MM.1S (cell line): Measurements from ENCODE around the gene TRPT1.

Source experiments
- DNase-seq: peaks from one replicate; pipeline ENCODE4 v3.0.0-alpha.2; 2015
- H2AFZ ChIP-seq: fragments of 300-600 bp; sonication (generic); 2 replicates; pipeline ENCODE4 v1.6.0; 2016; ENCODE audit warnings: antibody characterized with exemption, low read length
- H3F3A ChIP-seq: fragments of 300-600 bp; sonication (generic); 2 replicates; pipeline ENCODE4 v1.6.1; 2016; ENCODE audit warnings: mild to moderate bottlenecking, antibody characterized with exemption, low read length, moderate library complexity, mixed read lengths; ENCODE audit not compliant: insufficient read depth
- H3K27ac ChIP-seq: fragments of 300-600 bp; sonication (generic); 2 replicates; pipeline ENCODE4 v1.5.1; 2016; ENCODE audit warnings: mild to moderate bottlenecking, low read length
- H3K27me3 ChIP-seq: fragments of 300-600 bp; sonication (generic); replicated peaks from 2 replicates; pipeline ENCODE4 v1.6.0; 2016; ENCODE audit warnings: low read length; ENCODE audit not compliant: insufficient read depth
- H3K36me3 ChIP-seq: fragments of 300-600 bp; sonication (generic); replicated peaks from 2 replicates; pipeline ENCODE4 v1.6.1; 2016; ENCODE audit warnings: mild to moderate bottlenecking, low read length, mixed read lengths; ENCODE audit not compliant: insufficient read depth
- H3K4me1 ChIP-seq: fragments of 300-600 bp; sonication (generic); 2 replicates; pipeline ENCODE4 v1.6.1; 2016; ENCODE audit warnings: low read length, mixed read lengths
- H3K4me2 ChIP-seq: fragments of 300-600 bp; sonication (generic); 2 replicates; pipeline ENCODE4 v1.6.0; 2016; ENCODE audit warnings: low read depth, low read length
- H3K4me3 ChIP-seq: fragments of 300-600 bp; sonication (generic); 2 replicates; pipeline ENCODE4 v1.5.1; 2016; ENCODE audit warnings: low read length, mixed read lengths
- H3K79me2 ChIP-seq: fragments of 300-600 bp; sonication (generic); 2 replicates; pipeline ENCODE4 v1.6.1; 2016; ENCODE audit warnings: mixed run types, low read length, mixed read lengths
- H3K9ac ChIP-seq: fragments of 300-600 bp; sonication (generic); 2 replicates; pipeline ENCODE4 v1.6.1; 2016; ENCODE audit warnings: low read length, mixed read lengths
- H3K9me2 ChIP-seq: fragments of 300-600 bp; sonication (generic); replicated peaks from 2 replicates; pipeline ENCODE4 v1.6.1; 2016; ENCODE audit warnings: mild to moderate bottlenecking, low read length, mixed read lengths; ENCODE audit not compliant: insufficient read depth
- H3K9me3 ChIP-seq: fragments of 300-600 bp; sonication (generic); replicated peaks from 2 replicates; pipeline ENCODE4 v1.6.1; 2016; ENCODE audit warnings: mild to moderate bottlenecking, low read length, mixed read lengths; ENCODE audit not compliant: insufficient read depth
- H4K20me1 ChIP-seq: fragments of 300-600 bp; sonication (generic); 2 replicates; pipeline ENCODE4 v1.6.1; 2016; ENCODE audit warnings: mild to moderate bottlenecking, low read length, moderate library complexity, mixed read lengths; ENCODE audit not compliant: insufficient read depth
- EZH2 ChIP-seq: fragments of 300-600 bp; sonication (generic); optimal IDR thresholded peaks from 2 replicates; pipeline ENCODE3; 2017; ENCODE audit warnings: low read depth, mild to moderate bottlenecking, antibody characterized with exemption, low read length, mixed read lengths
- EZH2phosphoT487 ChIP-seq: fragments of 300-600 bp; sonication (generic); IDR thresholded peaks from 2 replicates; pipeline ENCODE4 v1.6.1; 2018; ENCODE audit warnings: antibody characterized with exemption, low read length
- TF ChIP-seq, protein P1 (sequence below): fragments of 300-600 bp; sonication (generic); IDR thresholded peaks from 2 replicates; pipeline ENCODE4 v1.5.1; 2016; ENCODE audit warnings: antibody characterized with exemption, low read length, mixed read lengths

TRPT1 gene

DNA sequence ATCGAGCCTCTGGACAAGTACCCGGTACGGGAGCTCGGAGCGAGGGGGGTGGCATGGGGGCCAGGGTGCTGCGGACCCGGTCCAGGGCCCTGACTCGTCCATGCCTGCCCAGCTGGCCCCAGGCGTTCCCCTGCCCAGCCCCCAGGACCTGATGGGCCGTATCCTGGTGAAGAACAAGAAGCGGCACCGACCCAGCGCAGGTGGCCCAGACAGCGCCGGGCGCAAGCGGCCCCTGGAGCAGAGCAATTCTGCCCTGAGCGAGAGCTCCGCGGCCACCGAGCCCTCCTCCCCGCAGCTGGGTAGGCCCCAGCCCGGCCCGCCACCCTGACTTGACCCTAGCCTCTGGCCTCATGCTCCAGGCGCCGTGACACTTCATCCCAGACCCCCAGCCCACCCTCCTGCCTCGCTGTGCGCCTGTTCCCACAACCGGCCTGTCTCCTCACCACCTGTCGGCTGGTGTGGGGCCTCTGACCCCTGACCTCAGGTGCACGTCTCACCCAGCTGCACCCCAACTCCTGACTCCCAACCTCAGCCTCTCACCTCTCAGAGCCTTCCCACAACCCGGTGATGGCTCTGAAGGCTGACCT is 33.1 kb upstream of the TRPT1 start:
- Histone ChIP-seq H3K27me3 (no peaks in the 10 kb centered on the region), H3K9me3 (no peaks in the 10 kb centered on the region), H3K36me3 (no peaks in the 10 kb centered on the region), H3K9ac (no peak overlapping the region), H3K4me2 (no peak overlapping the region), H3K27ac (no peak overlapping the region), H3K4me3 (no peak overlapping the region), H2AFZ (no peak overlapping the region), H3K9me2 (no peaks in the 10 kb centered on the region), H3K4me1 (no peaks in the 10 kb centered on the region), H3K79me2 (no peaks in the 10 kb centered on the region), H4K20me1 (no peaks in the 10 kb centered on the region), H3F3A (no peaks in the 10 kb centered on the region)
- DNase-seq, result no peak
- TF ChIP-seq, protein P1, sequence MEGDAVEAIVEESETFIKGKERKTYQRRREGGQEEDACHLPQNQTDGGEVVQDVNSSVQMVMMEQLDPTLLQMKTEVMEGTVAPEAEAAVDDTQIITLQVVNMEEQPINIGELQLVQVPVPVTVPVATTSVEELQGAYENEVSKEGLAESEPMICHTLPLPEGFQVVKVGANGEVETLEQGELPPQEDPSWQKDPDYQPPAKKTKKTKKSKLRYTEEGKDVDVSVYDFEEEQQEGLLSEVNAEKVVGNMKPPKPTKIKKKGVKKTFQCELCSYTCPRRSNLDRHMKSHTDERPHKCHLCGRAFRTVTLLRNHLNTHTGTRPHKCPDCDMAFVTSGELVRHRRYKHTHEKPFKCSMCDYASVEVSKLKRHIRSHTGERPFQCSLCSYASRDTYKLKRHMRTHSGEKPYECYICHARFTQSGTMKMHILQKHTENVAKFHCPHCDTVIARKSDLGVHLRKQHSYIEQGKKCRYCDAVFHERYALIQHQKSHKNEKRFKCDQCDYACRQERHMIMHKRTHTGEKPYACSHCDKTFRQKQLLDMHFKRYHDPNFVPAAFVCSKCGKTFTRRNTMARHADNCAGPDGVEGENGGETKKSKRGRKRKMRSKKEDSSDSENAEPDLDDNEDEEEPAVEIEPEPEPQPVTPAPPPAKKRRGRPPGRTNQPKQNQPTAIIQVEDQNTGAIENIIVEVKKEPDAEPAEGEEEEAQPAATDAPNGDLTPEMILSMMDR, result no peak
- TF ChIP-seq EZH2phosphoT487 (no peak), EZH2 (no peak)

DNA sequence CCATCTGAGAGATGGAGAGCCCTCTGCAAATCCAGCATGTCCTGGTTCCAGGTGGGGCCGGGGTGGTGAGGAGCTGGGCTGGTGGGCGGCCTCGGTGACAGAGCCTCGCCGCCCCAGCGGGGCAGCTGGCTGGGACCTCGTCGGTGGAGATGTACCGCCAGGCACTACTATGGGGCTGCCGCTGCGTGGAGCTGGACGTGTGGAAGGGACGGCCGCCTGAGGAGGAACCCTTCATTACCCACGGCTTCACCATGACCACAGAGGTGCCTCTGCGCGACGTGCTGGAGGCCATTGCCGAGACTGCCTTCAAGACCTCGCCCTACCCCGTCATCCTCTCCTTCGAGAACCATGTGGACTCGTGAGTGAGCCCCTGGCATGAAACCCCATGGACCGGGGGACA is 32.4 kb upstream of the TRPT1 start:
- no peaks in the 10 kb centered on the region for H3K4me1 ChIP-seq
- H3K4me3 ChIP-seq, result no peak overlapping the region
- no peaks in the 10 kb centered on the region for H3K27me3 ChIP-seq
- no peaks in the 10 kb centered on the region for H3K79me2 ChIP-seq
- H3K9me2 ChIP-seq, result no peaks in the 10 kb centered on the region
- TF ChIP-seq EZH2, result no peak
- TF ChIP-seq, protein P1, result no peak
- no peak for TF ChIP-seq EZH2phosphoT487
- no peaks in the 10 kb centered on the region for H4K20me1 ChIP-seq
- H3K9me3 ChIP-seq, result no peaks in the 10 kb centered on the region
- no peaks in the 10 kb centered on the region for H3F3A ChIP-seq
- no peaks in the 10 kb centered on the region for H3K36me3 ChIP-seq
- H3K9ac ChIP-seq, result no peak overlapping the region
- DNase-seq, result no peak
- no peak overlapping the region for H3K4me2 ChIP-seq
- no peak overlapping the region for H3K27ac ChIP-seq
- no peak overlapping the region for H2AFZ ChIP-seq

DNA sequence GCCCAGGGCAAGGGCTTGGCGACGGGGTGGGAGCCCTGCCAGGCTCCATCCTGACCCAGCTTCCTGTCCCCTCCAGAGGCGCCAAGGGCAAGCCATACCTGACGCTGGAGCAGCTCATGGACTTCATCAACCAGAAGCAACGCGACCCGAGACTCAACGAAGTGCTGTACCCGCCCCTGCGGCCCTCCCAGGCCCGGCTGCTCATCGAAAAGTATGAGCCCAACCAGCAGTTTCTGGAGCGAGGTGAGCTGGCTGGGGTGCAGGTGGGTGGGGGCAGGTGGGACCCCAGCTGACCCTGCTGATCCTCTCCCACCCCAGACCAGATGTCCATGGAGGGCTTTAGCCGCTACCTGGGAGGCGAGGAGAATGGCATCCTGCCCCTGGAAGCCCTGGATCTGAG is 30.3 kb upstream of the TRPT1 start:
- no peak for TF ChIP-seq EZH2phosphoT487
- TF ChIP-seq, protein P1, result no peak
- TF ChIP-seq EZH2, result no peak
- H3K79me2 ChIP-seq, result peaks cover 9% of the 10 kb centered on the region
- H3K27me3 ChIP-seq, result no peaks in the 10 kb centered on the region
- no peaks in the 10 kb centered on the region for H4K20me1 ChIP-seq
- no peak overlapping the region for H3K4me2 ChIP-seq
- no peak overlapping the region for H2AFZ ChIP-seq
- H3F3A ChIP-seq, result no peaks in the 10 kb centered on the region
- H3K9me3 ChIP-seq, result no peaks in the 10 kb centered on the region
- no peaks in the 10 kb centered on the region for H3K36me3 ChIP-seq
- no peaks in the 10 kb centered on the region for H3K9me2 ChIP-seq
- H3K4me1 ChIP-seq, result no peaks in the 10 kb centered on the region
- H3K27ac ChIP-seq, result no peak overlapping the region
- H3K4me3 ChIP-seq, result no peak overlapping the region
- no peak overlapping the region for H3K9ac ChIP-seq
- DNase-seq, result no peak
